Transverse colon (tissue), 4 donors: ENCODE results near the gene ZNF487.

ENCODE experiments used
- CTCF ChIP-seq, 5 experiments: fragments of 200-600 bp in 3 of 5; fragments of 450-650 bp in 2 of 5; sonication (generic) in 3 of 5; IDR thresholded peaks; 1 replicate in 2 of 5; 2 replicates in 3 of 5; pipeline ENCODE4 v1.5.1; 2016 to 2017; ENCODE audit warnings: antibody characterized with exemption in 5 of 5, inconsistent platforms in 3 of 5, mild to moderate bottlenecking in 2 of 5, moderate library complexity in 1 of 5
- EP300 ChIP-seq: sonication (generic); formaldehyde crosslinking; IDR thresholded peaks from one replicate; pipeline ENCODE4 v1.6.1; 2017; ENCODE audit warnings: antibody characterized with exemption, low read depth
- POLR2A ChIP-seq: fragments of 450-650 bp; IDR thresholded peaks from one replicate; pipeline ENCODE4 v1.6.1; 2016; ENCODE audit warnings: antibody characterized with exemption, mild to moderate bottlenecking, moderate library complexity
- POLR2AphosphoS5 ChIP-seq, 3 donors: sonication (generic); formaldehyde crosslinking; IDR thresholded peaks; one replicate each; pipeline ENCODE4 v1.6.1; 2016; ENCODE audit warnings: antibody characterized with exemption in 3 of 3

GRCh38 chr10:43390759-43391158 is 46.2 kb upstream of the ZNF487 start:
- peak; percentile 3 to 57 (median 34) for TF ChIP-seq CTCF (IDR thresholded peaks at IDR 0.05)
- TF ChIP-seq EP300 = no peak
- TF ChIP-seq POLR2A = no peak
- TF ChIP-seq POLR2AphosphoS5 (IDR thresholded peaks at IDR 0.05) = no peak
